ENCODE data around the gene B3GALT4.
A peak's percentile ranks its signal among the peaks of the same experiment; 100 is the strongest.
"Not testable (repeated sequence)": the region's sequence is repeated elsewhere in the genome, so short reads cannot be mapped to it uniquely, and the experiment has no call there.

Gene B3GALT4

GRCh38 chr6:33276864-33277662, at the start of gene B3GALT4:
Gene B3GALT4, plus strand, starts transcription at chr6:33277123. Its CDS starts 297 bp downstream, at chr6:33277420.
- DNase-seq: peak; percentile 74

- no peak for DNase-seq
Observed at GRCh38 chr6:33235221-33235634, 41.7 kb upstream of the B3GALT4 start.

- DNase-seq: no peak
Observed at GRCh38 chr6:33236328-33236727, 40.6 kb upstream of the B3GALT4 start.

- DNase-seq: no peak
Observed at GRCh38 chr6:33236852-33237251, 40.1 kb upstream of the B3GALT4 start.

- no peak for DNase-seq
Observed at GRCh38 chr6:33237741-33238140, 39.2 kb upstream of the B3GALT4 start.

- no peak for DNase-seq
Observed at GRCh38 chr6:33241968-33242367, 35.0 kb upstream of the B3GALT4 start.

- DNase-seq: no peak
Observed at GRCh38 chr6:33243476-33243875, 33.4 kb upstream of the B3GALT4 start.

- peak; percentile 93 for DNase-seq
Observed at GRCh38 chr6:33247977-33248642, 28.8 kb upstream of the B3GALT4 start.

GRCh38 chr6:33248643-33248931, 28.3 kb upstream of the B3GALT4 start:
- no peak for DNase-seq

- peak; percentile 94 for DNase-seq
Observed at GRCh38 chr6:33248932-33249731, 27.8 kb upstream of the B3GALT4 start.

- no peak for DNase-seq
Observed at GRCh38 chr6:33249732-33250630, 26.9 kb upstream of the B3GALT4 start.

GRCh38 chr6:33250731-33251130, 26.2 kb upstream of the B3GALT4 start:
- DNase-seq: no peak

GRCh38 chr6:33251395-33252012, 25.4 kb upstream of the B3GALT4 start:
- no peak for DNase-seq

GRCh38 chr6:33252759-33253158, 24.2 kb upstream of the B3GALT4 start:
- no peak for DNase-seq

- DNase-seq: no peak
Observed at GRCh38 chr6:33254591-33254990, 22.3 kb upstream of the B3GALT4 start.

- no peak for DNase-seq
Observed at GRCh38 chr6:33259032-33259431, 17.9 kb upstream of the B3GALT4 start.

- not testable (repeated sequence) for DNase-seq
Observed at GRCh38 chr6:33262490-33262889, 14.4 kb upstream of the B3GALT4 start.

GRCh38 chr6:33264015-33264414, 12.9 kb upstream of the B3GALT4 start:
- no peak for DNase-seq

GRCh38 chr6:33271117-33271467, 5.8 kb upstream of the B3GALT4 start:
- DNase-seq: no peak

GRCh38 chr6:33271468-33272274, 5.3 kb upstream of the B3GALT4 start, which contains the start of the genes RPS18 and VPS52:
Gene RPS18, plus strand, starts transcription at chr6:33272075. Its CDS starts 45 bp downstream, at chr6:33272120.
Gene VPS52, minus strand, starts transcription at chr6:33271876. Its CDS starts 201 bp downstream, at chr6:33271675.
- peak; percentile 89 for DNase-seq
